ENCODE measurements around the gene LCE7A.

The LCE7A gene

DNA sequence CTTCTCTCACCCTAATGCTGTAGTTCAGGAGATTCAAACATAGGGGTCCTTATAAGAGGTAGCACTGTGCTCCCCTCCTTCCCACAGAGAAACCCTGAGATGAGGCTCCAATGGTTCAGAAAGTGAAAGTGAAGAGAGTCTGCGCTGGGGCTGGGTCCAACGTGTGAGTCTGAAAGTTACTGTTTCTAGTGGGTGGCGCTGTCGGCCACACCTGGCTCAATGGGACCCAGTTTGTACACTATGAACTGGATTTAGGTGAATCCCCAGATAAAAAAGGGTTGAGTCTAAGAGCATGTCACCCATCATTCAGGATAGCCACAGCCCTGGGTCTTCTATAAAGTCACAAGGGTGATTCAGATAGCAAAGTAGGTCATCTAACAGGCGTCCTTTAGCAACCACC lies 21.1 kb downstream of the LCE7A start:
- DNase-seq: no peak

DNA sequence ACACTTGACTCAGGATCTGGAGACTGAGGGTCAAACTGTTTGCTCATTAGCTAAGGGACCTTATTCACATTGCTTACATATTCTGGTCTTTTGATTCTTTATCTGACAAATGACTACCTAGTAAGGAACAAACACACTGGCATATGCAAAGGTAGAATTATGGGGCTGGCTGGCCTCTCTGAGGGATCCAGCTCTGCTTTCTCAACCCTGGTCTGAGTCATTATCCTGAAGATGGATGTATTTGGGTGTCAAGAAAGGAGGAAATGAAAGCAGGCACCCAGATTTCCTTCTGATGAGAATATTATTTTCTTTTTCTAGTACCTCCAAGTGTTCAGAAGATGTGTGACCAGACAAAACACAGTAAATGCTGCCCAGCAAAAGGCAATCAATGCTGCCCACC lies 24.3 kb downstream of the LCE7A start:
- DNase-seq: no peak

DNA sequence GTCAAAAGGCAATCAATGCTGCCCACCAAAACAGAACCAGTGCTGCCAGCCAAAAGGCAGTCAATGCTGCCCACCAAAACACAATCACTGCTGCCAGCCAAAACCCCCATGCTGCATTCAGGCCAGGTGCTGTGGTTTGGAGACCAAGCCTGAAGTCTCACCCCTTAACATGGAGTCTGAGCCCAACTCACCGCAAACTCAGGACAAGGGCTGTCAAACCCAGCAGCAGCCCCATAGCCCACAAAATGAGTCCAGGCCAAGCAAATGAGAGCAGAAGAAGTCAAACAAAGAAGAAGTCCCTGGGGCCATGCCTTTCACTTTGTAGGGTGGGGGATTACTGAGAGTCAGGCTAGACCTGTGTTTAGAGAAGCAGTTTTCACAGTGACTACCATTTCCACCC lies 24.7 kb downstream of the LCE7A start:
- DNase-seq: no peak

DNA sequence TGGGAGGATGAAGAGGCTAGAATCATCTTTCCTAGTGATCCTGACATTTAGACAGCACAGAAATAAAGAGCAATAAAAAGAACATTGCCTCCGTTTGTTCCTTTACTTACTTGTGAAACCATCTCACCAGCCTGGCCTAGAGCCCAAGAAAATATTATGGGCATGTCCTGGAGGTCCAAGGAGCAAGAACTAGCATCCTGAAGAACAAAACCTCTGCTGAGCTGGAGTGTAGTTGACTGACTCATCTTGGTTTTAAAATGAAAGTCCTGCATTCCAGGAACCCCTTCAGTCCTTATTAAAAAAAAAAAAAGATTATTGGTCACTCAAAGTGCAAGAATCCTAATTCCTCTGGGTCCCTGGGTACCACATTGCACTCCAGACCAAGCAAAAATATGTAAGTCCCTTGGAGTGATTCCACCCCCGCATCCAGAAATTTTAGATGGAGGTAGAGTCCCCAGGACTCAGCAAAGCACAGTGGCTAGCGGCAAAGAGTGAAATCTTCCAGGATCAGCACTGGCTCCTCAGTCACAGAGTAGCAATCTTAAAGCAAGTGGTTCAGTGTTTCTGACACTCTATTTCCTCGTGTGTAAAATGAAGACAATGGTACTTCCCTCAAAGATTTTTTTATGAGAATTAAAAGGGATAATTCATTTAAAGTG lies 25.3 kb downstream of the LCE7A start:
- no peak for DNase-seq

DNA sequence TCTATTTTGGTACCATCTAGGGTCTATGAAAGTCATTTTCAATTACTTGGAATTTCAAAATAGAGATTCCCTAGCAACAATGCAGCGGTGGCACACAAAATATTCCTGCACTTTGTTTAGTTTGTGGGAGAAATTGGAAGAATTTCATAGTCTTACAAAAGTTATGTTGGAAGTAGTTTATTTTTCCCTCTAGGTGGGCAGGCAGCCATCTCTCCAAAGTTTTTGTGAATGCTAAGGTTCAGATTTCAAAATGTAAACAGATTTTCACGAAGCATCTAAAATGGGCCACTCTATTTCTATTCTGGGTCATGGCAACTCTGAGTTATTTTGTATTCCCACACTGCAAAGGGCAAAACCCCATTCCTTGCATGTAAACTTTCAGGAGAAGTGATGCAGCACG lies 26.3 kb downstream of the LCE7A start:
- no peak for DNase-seq

DNA sequence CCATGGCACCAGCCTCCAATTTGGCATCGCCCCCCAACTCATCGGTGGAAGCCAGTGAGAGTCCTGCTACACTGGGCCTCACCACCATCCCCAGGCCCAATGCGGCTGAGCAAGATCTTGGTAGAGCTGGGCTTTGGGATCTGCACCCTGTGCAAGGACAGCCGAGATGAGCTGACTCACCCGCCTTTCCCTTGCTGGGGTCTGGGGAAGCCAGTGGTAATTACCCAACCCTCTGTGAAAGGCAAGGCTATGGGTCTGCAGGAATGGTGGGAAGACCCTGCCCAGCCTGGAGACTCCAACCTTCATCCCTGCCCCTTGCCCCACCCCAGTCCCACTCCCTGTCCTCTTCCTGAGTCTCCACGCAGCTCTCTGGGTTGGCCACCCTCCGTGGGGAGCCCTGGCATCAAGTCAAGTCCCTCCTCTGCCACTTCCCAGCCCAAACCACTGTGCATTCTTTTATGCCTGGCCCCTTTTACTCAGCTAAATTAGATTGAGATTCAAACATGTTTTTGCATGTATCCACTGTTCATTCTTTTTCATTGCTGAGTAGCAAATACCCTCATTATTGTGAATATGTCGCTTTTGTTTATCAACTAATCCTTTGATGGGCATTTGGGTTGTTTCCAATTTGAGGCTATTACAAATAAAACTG lies 27.1 kb downstream of the LCE7A start:
- DNase-seq: no peak

DNA sequence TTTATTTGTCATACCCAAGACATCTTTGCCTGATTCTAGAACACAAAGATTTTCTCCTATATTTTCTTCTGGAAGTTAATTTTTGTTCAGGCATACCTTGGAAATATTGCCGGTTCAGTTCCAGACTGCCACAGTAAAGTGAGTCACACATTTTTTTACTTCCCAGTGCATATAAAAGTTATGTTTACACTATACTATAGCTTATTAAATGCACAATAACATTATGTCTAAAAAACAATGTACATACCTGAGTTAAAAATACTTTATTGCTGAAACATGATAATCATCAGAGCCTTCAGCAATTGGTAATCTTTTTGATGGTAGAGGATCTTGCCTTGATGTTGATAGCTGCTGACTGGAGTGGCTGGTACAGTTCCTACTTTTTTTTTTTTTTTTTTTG lies 28.3 kb downstream of the LCE7A start:
- no peak for DNase-seq

DNA sequence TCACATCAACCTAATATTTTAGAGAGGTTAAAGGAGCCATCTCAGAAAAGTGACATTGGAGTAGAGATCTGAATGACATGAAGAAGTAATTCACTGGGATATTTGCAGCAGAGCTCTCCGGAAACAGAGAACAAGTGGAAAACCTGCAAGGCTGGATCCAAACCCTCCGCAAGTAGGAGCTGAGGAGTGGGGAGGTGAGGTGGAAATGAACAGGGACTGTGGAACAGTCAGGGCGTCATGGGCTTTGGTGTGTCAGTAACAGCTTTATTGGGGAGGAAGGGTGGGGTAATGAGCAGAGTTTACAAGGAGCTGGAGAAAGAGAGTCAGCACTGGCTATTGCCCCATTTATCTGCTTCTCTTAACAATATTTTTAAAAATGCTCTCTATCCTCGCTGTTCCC lies 39.2 kb downstream of the LCE7A start:
- no peak for DNase-seq

DNA sequence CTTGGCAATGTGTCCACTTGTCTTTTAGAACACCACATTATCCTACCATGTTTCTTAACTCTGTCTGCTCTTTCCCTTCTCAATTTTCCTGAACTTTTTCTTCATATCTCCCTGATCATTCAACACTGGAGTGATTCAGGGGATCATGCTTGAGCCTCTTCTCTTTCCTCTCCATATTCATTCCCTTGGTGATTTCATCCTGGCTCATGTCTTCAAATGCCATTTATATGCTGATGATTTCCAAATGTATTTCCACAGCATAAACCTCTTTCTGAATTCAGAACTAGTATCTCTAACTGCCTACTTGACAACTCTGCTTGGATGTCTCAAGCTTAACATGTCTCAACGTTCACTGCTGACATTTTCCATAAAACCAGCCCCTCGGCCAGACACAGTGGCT lies 40.1 kb downstream of the LCE7A start:
- no peak for DNase-seq

DNA sequence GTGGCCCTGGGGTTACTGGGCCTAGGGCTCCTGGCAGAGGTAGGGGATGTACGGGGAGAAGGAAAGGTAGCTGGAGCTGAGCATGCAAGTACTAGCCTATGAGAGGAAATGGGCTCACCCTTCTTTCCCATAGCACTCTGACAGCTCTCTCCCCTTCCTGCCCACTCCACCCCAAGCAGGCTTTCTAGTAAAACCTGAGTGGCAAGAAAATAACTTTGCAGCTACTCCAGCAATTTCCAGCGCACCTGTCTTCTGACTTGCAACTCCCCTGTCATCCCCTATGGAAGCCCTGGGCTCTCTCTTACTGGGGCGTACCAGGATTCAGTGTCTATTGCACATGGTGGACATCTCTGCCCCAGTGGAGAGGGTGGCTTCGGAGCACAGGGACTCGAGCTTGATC lies 41.8 kb downstream of the LCE7A start:
- no peak for DNase-seq

DNA sequence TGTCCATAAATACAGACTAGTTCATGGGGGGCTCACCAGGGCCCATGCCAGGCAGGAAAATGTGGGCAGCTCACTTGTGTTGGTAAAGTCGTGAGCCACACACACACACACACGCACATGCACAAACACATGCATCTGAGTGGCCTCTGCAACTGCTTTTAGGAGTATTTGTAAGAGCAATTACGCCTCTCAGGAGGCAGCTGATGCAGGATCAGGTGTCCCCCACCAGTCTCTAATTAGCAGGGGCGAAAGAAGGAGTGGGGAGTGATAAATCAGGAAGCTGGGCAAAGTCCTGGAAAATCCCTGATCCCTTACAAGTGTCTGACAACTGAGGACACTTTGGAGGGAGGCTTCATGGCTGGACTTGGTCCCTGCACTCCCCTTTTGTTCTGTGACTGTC lies 42.8 kb downstream of the LCE7A start:
- DNase-seq: no peak

DNA sequence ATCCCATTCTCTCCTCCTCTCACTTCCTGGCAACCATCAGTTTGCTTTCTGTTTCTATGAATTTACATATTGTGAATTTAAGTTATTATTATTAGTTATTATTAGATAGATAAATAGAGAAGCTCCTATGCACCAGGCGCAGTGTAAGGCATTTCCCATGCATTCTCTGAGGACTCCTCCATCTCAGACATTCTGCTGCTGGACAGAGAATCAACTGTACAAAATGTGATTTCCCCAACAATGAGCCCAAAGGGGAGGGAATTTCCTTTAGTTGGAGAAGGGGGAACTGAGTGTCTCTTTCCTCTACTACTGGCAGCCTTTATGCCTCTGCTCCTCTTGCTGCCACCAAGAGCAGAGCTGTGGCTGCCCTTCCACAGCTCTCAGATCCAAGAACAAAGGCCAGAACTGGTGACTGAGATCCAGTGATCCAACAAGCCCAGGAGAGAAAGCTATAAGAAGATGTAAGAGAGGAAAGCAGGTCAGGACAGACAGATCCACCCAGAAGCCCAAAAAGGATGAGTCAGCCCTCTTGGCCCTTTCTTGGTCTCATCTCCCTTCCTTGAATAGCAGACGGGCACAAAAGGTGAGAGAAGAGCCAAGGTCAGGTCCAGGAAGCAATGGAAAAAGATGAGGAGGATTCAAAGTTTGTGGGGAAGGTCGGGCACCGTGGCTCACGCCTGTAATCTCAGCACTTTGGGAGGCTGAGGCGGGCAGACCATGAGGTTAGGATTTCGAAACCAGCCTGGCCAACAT lies 45.1 kb downstream of the LCE7A start:
- DNase-seq: no peak

DNA sequence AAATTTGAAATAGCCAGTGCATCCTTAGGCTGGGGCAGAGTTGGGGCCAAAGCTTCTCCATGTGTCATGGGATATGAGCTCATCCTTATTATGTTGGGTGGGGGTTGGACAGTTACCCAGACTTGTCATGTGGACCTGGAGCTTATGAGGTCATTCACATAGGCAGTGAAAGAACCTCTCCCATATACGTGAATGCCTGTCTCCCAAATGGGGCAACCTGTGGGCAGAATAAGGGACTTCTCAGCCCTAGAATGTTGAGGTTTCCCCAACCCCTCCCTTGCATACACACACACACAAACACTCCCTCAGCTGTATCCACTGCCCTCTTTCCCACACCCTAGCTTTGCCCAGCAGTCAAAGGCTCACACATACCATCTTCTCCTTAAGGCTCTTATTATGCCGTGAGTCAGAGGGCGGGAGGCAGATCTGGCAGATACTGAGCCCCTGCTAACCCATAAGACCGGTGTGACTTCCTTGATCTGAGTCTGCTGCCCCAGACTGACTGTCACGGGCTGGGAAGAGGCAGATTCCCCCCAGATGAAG lies 46.3 kb downstream of the LCE7A start:
- no peak for DNase-seq

DNA sequence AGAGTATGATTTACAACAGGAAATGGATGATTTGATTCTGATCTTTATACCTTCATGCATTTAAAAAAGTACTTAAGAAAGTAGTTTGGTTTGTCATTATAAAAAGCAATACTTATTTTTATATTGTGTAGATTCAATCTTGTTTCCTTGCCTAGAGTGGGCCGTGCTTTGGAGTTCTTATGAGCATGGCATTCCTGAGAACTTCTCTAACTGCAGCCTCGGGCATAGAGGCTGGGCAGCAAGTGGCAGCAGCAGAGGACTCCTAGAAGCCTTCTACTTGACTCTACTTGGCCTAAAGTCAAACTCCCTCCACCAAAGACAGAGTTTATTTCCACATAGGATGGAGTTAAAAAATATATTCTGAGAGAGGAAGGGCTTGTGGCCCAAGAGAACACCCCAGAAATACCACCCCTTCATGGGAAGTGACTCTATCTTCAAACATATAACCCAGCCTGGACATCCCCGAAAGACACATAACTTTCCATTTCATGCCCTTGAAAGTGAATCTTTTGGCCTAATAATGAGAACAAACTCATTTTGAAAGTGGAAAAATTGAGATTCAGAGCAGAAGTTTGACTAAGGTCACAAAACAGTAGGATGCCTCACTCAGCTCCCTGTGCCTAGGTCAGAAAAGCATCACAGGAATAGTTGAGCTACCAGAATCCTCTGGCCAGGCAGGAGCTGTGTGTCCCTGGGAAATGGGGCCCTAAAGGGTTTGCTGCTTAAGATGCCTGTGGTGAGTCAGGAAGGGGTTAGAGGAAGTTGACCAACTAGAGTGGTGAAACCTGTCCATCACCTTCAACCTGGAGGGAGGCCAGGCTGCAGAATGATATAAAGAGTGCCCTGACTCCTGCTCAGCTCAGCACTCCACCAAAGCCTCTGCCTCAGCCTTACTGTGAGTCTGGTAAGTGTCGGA lies 48.1 kb downstream of the LCE7A start, which contains the start of gene IVL:
IVL (plus strand) TSS at position 861 of the 916 bp plus-strand sequence. CDS start 1,252 bp downstream, outside the sequence.
- no peak for DNase-seq

DNA sequence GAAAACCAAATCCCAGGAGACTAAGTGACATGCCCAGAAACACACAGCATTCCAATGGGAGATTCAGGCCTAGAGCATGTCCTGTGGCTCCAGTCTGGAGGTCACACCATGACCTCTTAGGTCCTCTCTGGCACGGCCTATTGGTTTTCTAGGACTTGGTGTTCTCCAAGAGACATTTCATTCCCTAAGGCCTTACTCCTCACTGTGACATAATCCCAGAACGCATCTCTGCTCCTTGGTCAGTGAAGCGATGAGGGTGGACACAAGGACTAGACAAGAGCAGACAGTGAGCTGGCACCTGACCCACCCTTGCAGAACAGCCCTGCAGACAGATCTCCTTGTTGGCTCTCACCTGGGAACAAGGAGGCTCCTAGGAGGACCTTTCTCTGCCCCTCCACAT lies 49.4 kb downstream of the LCE7A start:
- no peak for DNase-seq
